Liver (tissue), 9 donors: ENCODE data around the gene BRD3OS. TPM values are rescaled to one million over a fixed set of nuclear protein-coding genes. Genes with fewer than 3 reads are reported as not detected.

ENCODE experiments used
- DNase-seq: peaks from one replicate; pipeline ENCODE4 v3.0.0-alpha.2; 2017; ENCODE audit warnings: low spot score
- H3K27ac ChIP-seq, 2 donors: one replicate each; pipeline ENCODE4 v1.7.0; 2013; ENCODE audit warnings: inconsistent platforms in 2 of 2, low read length in 2 of 2, control low read depth in 1 of 2, low read depth in 1 of 2, mild to moderate bottlenecking in 1 of 2
- H3K27me3 ChIP-seq, 4 donors: one replicate each; pipeline versions ENCODE4 v1.6.1 to v1.7.0; 2013; ENCODE audit warnings: low read length in 3 of 4, inconsistent platforms in 1 of 4, mild to moderate bottlenecking in 1 of 4, moderate library complexity in 1 of 4; ENCODE audit not compliant: control insufficient read depth in 4 of 4, insufficient read depth in 4 of 4
- H3K36me3 ChIP-seq, 4 donors: one replicate each; pipeline versions ENCODE4 v1.6.1 to v1.7.0; 2013; ENCODE audit warnings: low read length in 3 of 4, mild to moderate bottlenecking in 3 of 4, low read depth in 1 of 4, moderate library complexity in 1 of 4; ENCODE audit not compliant: control insufficient read depth in 4 of 4, insufficient read depth in 3 of 4
- H3K4me1 ChIP-seq, 4 donors: one replicate each; pipeline versions ENCODE4 v1.6.1 to v1.7.0; 2013; ENCODE audit warnings: low read length in 3 of 4, mild to moderate bottlenecking in 3 of 4, moderate library complexity in 1 of 4; ENCODE audit not compliant: control insufficient read depth in 4 of 4, insufficient read depth in 4 of 4
- H3K4me3 ChIP-seq, 3 donors: one replicate each; pipeline versions ENCODE4 v1.6.1 to v1.7.0; 2013; ENCODE audit warnings: low read length in 3 of 3, control low read depth in 1 of 3, low read depth in 1 of 3, mild to moderate bottlenecking in 1 of 3
- H3K9ac ChIP-seq, 2 donors: one replicate each; pipeline ENCODE4 v1.7.0; 2013; ENCODE audit warnings: low read length in 2 of 2, mild to moderate bottlenecking in 2 of 2, moderate library complexity in 2 of 2, control low read depth in 1 of 2, low read depth in 1 of 2
- H3K9me3 ChIP-seq, 4 donors: one replicate each; pipeline versions ENCODE4 v1.6.1 to v1.7.0; 2013; ENCODE audit warnings: low read length in 3 of 4; ENCODE audit not compliant: control insufficient read depth in 4 of 4
- CTCF ChIP-seq: fragments of 150-350 bp; IDR thresholded peaks from 2 replicates; pipeline ENCODE4 v1.5.1; 2017; ENCODE audit warnings: improper control_type of control experiment, low read depth, low read length; ENCODE audit not compliant: missing input control
- EGR1 ChIP-seq, 2 donors: IDR thresholded peaks; 2 replicates each; pipeline ENCODE4 v1.6.1; 2016 to 2018; ENCODE audit warnings: antibody characterized with exemption in 2 of 2, low read depth in 2 of 2
- FOXA1 ChIP-seq: IDR thresholded peaks from 2 replicates; pipeline ENCODE4 v1.6.1; 2016; ENCODE audit warnings: antibody characterized with exemption
- FOXA2 ChIP-seq: IDR thresholded peaks from 2 replicates; pipeline ENCODE4 v1.6.1; 2016; ENCODE audit warnings: antibody characterized with exemption
- HNF4A ChIP-seq, 2 donors: conservative IDR thresholded peaks; 2 replicates each; pipeline ENCODE4 v1.6.1; 2016; ENCODE audit warnings: antibody characterized with exemption in 2 of 2, mild to moderate bottlenecking in 2 of 2
- HNF4G ChIP-seq: IDR thresholded peaks from 2 replicates; pipeline ENCODE4 v1.6.1; 2016; ENCODE audit warnings: antibody characterized with exemption
- JUND ChIP-seq, 2 donors: IDR thresholded peaks; 2 replicates each; pipeline ENCODE4 v1.6.1; 2016; ENCODE audit warnings: antibody characterized with exemption in 2 of 2
- NR2F2 ChIP-seq: IDR thresholded peaks from 2 replicates; pipeline ENCODE4 v1.6.1; 2016; ENCODE audit warnings: antibody characterized with exemption
- REST ChIP-seq: IDR thresholded peaks from 2 replicates; pipeline ENCODE4 v1.6.1; 2016; ENCODE audit warnings: antibody characterized with exemption, mild to moderate bottlenecking
- RXRA ChIP-seq, 2 donors: IDR thresholded peaks; 2 replicates each; pipeline ENCODE4 v1.6.1; 2017 to 2018; ENCODE audit warnings: antibody characterized with exemption in 2 of 2, mild to moderate bottlenecking in 1 of 2
- SP1 ChIP-seq: IDR thresholded peaks from 2 replicates; pipeline ENCODE4 v1.6.1; 2018; ENCODE audit warnings: antibody characterized with exemption, mild to moderate bottlenecking
- TAF1 ChIP-seq: conservative IDR thresholded peaks from 2 replicates; pipeline ENCODE4 v1.6.1; 2016; ENCODE audit warnings: antibody characterized with exemption, mild to moderate bottlenecking
- WGBS: extraction: QIAGEN DNeasy Blood & Tissue Kit; methylation state at CpG from one replicate; pipeline ENCODE4 v1.1.7; 2013; 5-methylcytosine and 5-hydroxymethylcytosine counted together
- polyA plus RNA-seq, 2 donors: library from polyadenylated mRNA; stranded (reverse) in 1 of 2; unstranded in 1 of 2; fragments of 200-250 nt in 1 of 2; fragments of >200 nt in 1 of 2; fragmentation: Nextera tagmentation in 1 of 2; extraction: Ambion mirVana in 1 of 2; gene quantifications; one replicate each; pipeline versions ENCODE4 v1.2.1 to v1.2.3, GENCODE V29; 2013 to 2015
- total RNA-seq, 2 donors: library from RNA; depleted of rRNA; stranded (reverse); fragments of >200 nt; gene quantifications; one replicate each; pipeline ENCODE4 v1.2.3, GENCODE V29; 2014
- donor health status: healthy.
- donor health status: healthy.
- donor health status: healthy.
- donor health status: healthy.
- donor health status: healthy.

The BRD3OS gene
- total and polyA plus RNA-seq, 4 donors = 2.1 to 5.1 (median 2.9) TPM

GRCh38 chr9:134041649-134041962 is 16.3 kb downstream of the BRD3OS start:
- no peaks in the 10 kb centered on the region for H3K9me3 ChIP-seq
- H3K36me3 ChIP-seq = peaks cover 6 to 36% (median 23%) of the 10 kb centered on the region in 4 donors
- DNase-seq = no peak
- no peak overlapping the region for H3K27ac ChIP-seq
- H3K4me1 ChIP-seq = peaks cover 0 to 9% (median 1%) of the 10 kb centered on the region in 4 donors
- no peak overlapping the region for H3K9ac ChIP-seq
- 94% methylated on average over 16 of the region's 16 CpGs for WGBS
- no peaks in the 10 kb centered on the region for H3K27me3 ChIP-seq
- H3K4me3 ChIP-seq = no peak overlapping the region
- no peak for TF ChIP-seq FOXA1
- no peak for TF ChIP-seq REST
- TF ChIP-seq JUND (IDR thresholded peaks at IDR 0.05) = no peak
- no peak for TF ChIP-seq CTCF
- TF ChIP-seq NR2F2 = no peak

- Histone ChIP-seq H3K9me3 (no peaks in the 10 kb centered on the region), H3K9ac (no peak overlapping the region), H3K27ac (no peak overlapping the region), H3K4me3 (no peak overlapping the region), H3K27me3 (no peaks in the 10 kb centered on the region), H3K36me3 (peaks cover 6 to 45% (median 27%) of the 10 kb centered on the region in 4 donors), H3K4me1 (peaks cover 3 to 23% (median 14%) of the 10 kb centered on the region in 4 donors)
- DNase-seq = no peak
- WGBS = 71% methylated on average over 11 of the region's 11 CpGs
- TF ChIP-seq FOXA1 (no peak), RXRA (IDR thresholded peaks at IDR 0.05) (peak; percentile 29 to 53), HNF4A (conservative IDR thresholded peaks at IDR 0.05) (peak in 1 of 2 donors; percentile 34), CTCF (no peak), JUND (IDR thresholded peaks at IDR 0.05) (no peak)
Observed at GRCh38 chr9:134043531-134043988, 18.3 kb downstream of the BRD3OS start.

GRCh38 chr9:134044944-134045343 is 19.7 kb downstream of the BRD3OS start:
- Histone ChIP-seq H3K9ac (no peak overlapping the region), H3K9me3 (no peaks in the 10 kb centered on the region), H3K27me3 (no peaks in the 10 kb centered on the region), H3K27ac (no peak overlapping the region), H3K4me1 (peaks cover 5 to 36% (median 24%) of the 10 kb centered on the region in 4 donors), H3K36me3 (peaks cover 9 to 35% (median 20%) of the 10 kb centered on the region in 4 donors), H3K4me3 (no peak overlapping the region)
- TF ChIP-seq TAF1 (no peak), EGR1 (IDR thresholded peaks at IDR 0.05; ENCODE audit: low read depth in 2 of 2) (no peak), SP1 (no peak), JUND (IDR thresholded peaks at IDR 0.05) (no peak), HNF4G (no peak), FOXA2 (no peak)
- 91% methylated on average over 12 of the region's 12 CpGs for WGBS
- no peak for DNase-seq
